ENCODE results near the gene FAM110C.
"Not testable (repeated sequence)": the region's sequence is repeated elsewhere in the genome, so short reads cannot be mapped to it uniquely, and the experiment has no call there.

Gene FAM110C

GRCh38 chr2:26891-27290 is 19.4 kb downstream of the FAM110C start:
- 80% methylated on average over 4 of the region's 4 CpGs for WGBS
- DNase-seq = no peak

GRCh38 chr2:25543-25942 is 20.8 kb downstream of the FAM110C start:
- Histone ChIP-seq H2AFZ (ENCODE audit: low read depth, low read length) (no peak overlapping the region), H2BK12ac (ENCODE audit: low read length in 2 of 2) (no peak overlapping the region), H3K4me1 (ENCODE audit: control insufficient read depth, insufficient read depth, low read depth, low read length) (no peaks in the 10 kb centered on the region), H2BK5ac (ENCODE audit: low read depth, low read length, poor library complexity, severe bottlenecking) (no peak overlapping the region), H4K91ac (ENCODE audit: low read length) (no peak overlapping the region), H3K27ac (ENCODE audit: low read length, poor library complexity, severe bottlenecking) (no peak overlapping the region), H3K4ac (ENCODE audit: low read depth in 1 of 2, low read length in 2 of 2) (no peak overlapping the region), H2AK5ac (ENCODE audit: low read length, severe bottlenecking) (no peak overlapping the region), H3K18ac (ENCODE audit: low read depth in 1 of 2, low read length in 2 of 2) (no peak overlapping the region), H2BK120ac (ENCODE audit: low read depth, low read length) (no peak overlapping the region), H3K4me2 (ENCODE audit: low read length, poor library complexity, severe bottlenecking) (no peak overlapping the region), H3K9me3 (ENCODE audit: control insufficient read depth, low read length) (no peaks in the 10 kb centered on the region), H3K9ac (ENCODE audit: low read length) (no peak overlapping the region), H3K14ac (ENCODE audit: low read length in 2 of 2) (no peak overlapping the region), H2BK15ac (ENCODE audit: low read depth, poor library complexity, severe bottlenecking) (no peak overlapping the region), H3K23ac (ENCODE audit: low read length in 2 of 2) (no peak overlapping the region), H3K36me3 (ENCODE audit: control insufficient read depth in 1 of 2, insufficient read depth in 2 of 2, low read depth in 1 of 2, low read length in 2 of 2) (no peaks in the 10 kb centered on the region), H3K79me1 (replicated peaks; ENCODE audit: low read length, poor library complexity, severe bottlenecking) (no peaks in the 10 kb centered on the region), H4K8ac (ENCODE audit: low read length) (no peak overlapping the region), H3K27me3 (ENCODE audit: control insufficient read depth in 1 of 2, insufficient read depth in 1 of 2, low read length in 2 of 2) (no peaks in the 10 kb centered on the region), H3K4me3 (ENCODE audit: insufficient read depth in 1 of 2, low read depth in 1 of 2, low read length in 2 of 2) (no peak overlapping the region)
- DNase-seq = no peak
- WGBS = 76% methylated on average over 4 of the region's 4 CpGs

More at GRCh38 chr2:26891-27290, 19.4 kb downstream of the FAM110C start:
- Histone ChIP-seq H3K9ac (ENCODE audit: low read length) (no peak overlapping the region), H2BK12ac (ENCODE audit: low read length in 2 of 2) (no peak overlapping the region), H3K79me1 (replicated peaks; ENCODE audit: low read length, poor library complexity, severe bottlenecking) (no peaks in the 10 kb centered on the region), H3K4me2 (ENCODE audit: low read length, poor library complexity, severe bottlenecking) (no peak overlapping the region), H2BK120ac (ENCODE audit: low read depth, low read length) (no peak overlapping the region), H3K23ac (ENCODE audit: low read length in 2 of 2) (no peak overlapping the region), H4K8ac (ENCODE audit: low read length) (no peak overlapping the region), H3K4me3 (ENCODE audit: insufficient read depth in 1 of 2, low read depth in 1 of 2, low read length in 2 of 2) (no peak overlapping the region), H2AFZ (ENCODE audit: low read depth, low read length) (no peak overlapping the region), H3K18ac (ENCODE audit: low read depth in 1 of 2, low read length in 2 of 2) (no peak overlapping the region), H2AK5ac (ENCODE audit: low read length, severe bottlenecking) (no peak overlapping the region), H2BK15ac (ENCODE audit: low read depth, poor library complexity, severe bottlenecking) (no peak overlapping the region), H3K36me3 (ENCODE audit: control insufficient read depth in 1 of 2, insufficient read depth in 2 of 2, low read depth in 1 of 2, low read length in 2 of 2) (no peaks in the 10 kb centered on the region), H3K14ac (ENCODE audit: low read length in 2 of 2) (no peak overlapping the region), H3K27ac (ENCODE audit: low read length, poor library complexity, severe bottlenecking) (no peak overlapping the region), H3K27me3 (ENCODE audit: control insufficient read depth in 1 of 2, insufficient read depth in 1 of 2, low read length in 2 of 2) (no peaks in the 10 kb centered on the region), H3K4me1 (ENCODE audit: control insufficient read depth, insufficient read depth, low read depth, low read length) (no peaks in the 10 kb centered on the region), H3K9me3 (ENCODE audit: control insufficient read depth, low read length) (no peaks in the 10 kb centered on the region), H2BK5ac (ENCODE audit: low read depth, low read length, poor library complexity, severe bottlenecking) (no peak overlapping the region), H3K4ac (ENCODE audit: low read depth in 1 of 2, low read length in 2 of 2) (no peak overlapping the region), H4K91ac (ENCODE audit: low read length) (no peak overlapping the region)

GRCh38 chr2:24591-24990 is 21.7 kb downstream of the FAM110C start:
- WGBS = 49% methylated on average over 3 of the region's 4 CpGs
- H3K4ac ChIP-seq (ENCODE audit: low read depth in 1 of 2, low read length in 2 of 2); H2AK5ac ChIP-seq (ENCODE audit: low read length, severe bottlenecking): not testable (repeated sequence)

GRCh38 chr2:24107-24506 is 22.2 kb downstream of the FAM110C start:
- Histone ChIP-seq H3K9me3 (ENCODE audit: control insufficient read depth, low read length) (no peaks in the 10 kb centered on the region), H3K4ac (ENCODE audit: low read depth in 1 of 2, low read length in 2 of 2) (no peak overlapping the region), H2BK15ac (ENCODE audit: low read depth, poor library complexity, severe bottlenecking) (no peak overlapping the region), H3K27ac (ENCODE audit: low read length, poor library complexity, severe bottlenecking) (no peak overlapping the region), H3K9ac (ENCODE audit: low read length) (no peak overlapping the region), H3K18ac (ENCODE audit: low read depth in 1 of 2, low read length in 2 of 2) (no peak overlapping the region), H3K36me3 (ENCODE audit: control insufficient read depth in 1 of 2, insufficient read depth in 2 of 2, low read depth in 1 of 2, low read length in 2 of 2) (no peaks in the 10 kb centered on the region), H3K4me1 (ENCODE audit: control insufficient read depth, insufficient read depth, low read depth, low read length) (no peaks in the 10 kb centered on the region), H4K91ac (ENCODE audit: low read length) (no peak overlapping the region), H2BK12ac (ENCODE audit: low read length in 2 of 2) (no peak overlapping the region), H3K79me1 (replicated peaks; ENCODE audit: low read length, poor library complexity, severe bottlenecking) (no peaks in the 10 kb centered on the region), H3K23ac (ENCODE audit: low read length in 2 of 2) (no peak overlapping the region), H4K8ac (ENCODE audit: low read length) (no peak overlapping the region), H2BK5ac (ENCODE audit: low read depth, low read length, poor library complexity, severe bottlenecking) (no peak overlapping the region), H2AFZ (ENCODE audit: low read depth, low read length) (no peak overlapping the region), H3K14ac (ENCODE audit: low read length in 2 of 2) (no peak overlapping the region), H3K4me2 (ENCODE audit: low read length, poor library complexity, severe bottlenecking) (no peak overlapping the region), H3K4me3 (ENCODE audit: insufficient read depth in 1 of 2, low read depth in 1 of 2, low read length in 2 of 2) (no peak overlapping the region), H2BK120ac (ENCODE audit: low read depth, low read length) (no peak overlapping the region), H3K27me3 (ENCODE audit: control insufficient read depth in 1 of 2, insufficient read depth in 1 of 2, low read length in 2 of 2) (no peaks in the 10 kb centered on the region), H2AK5ac (ENCODE audit: low read length, severe bottlenecking) (no peak overlapping the region)
- DNase-seq = no peak

More at GRCh38 chr2:24591-24990, 21.7 kb downstream of the FAM110C start:
- H3K9ac ChIP-seq (ENCODE audit: low read length); H2BK120ac ChIP-seq (ENCODE audit: low read depth, low read length); H3K23ac ChIP-seq (ENCODE audit: low read length in 2 of 2); H3K27me3 ChIP-seq (ENCODE audit: control insufficient read depth in 1 of 2, insufficient read depth in 1 of 2, low read length in 2 of 2); H3K4me2 ChIP-seq (ENCODE audit: low read length, poor library complexity, severe bottlenecking); H3K9me3 ChIP-seq (ENCODE audit: control insufficient read depth, low read length); DNase-seq; H2BK12ac ChIP-seq (ENCODE audit: low read length in 2 of 2); H4K91ac ChIP-seq (ENCODE audit: low read length); H4K8ac ChIP-seq (ENCODE audit: low read length); H3K14ac ChIP-seq (ENCODE audit: low read length in 2 of 2); H3K4me3 ChIP-seq (ENCODE audit: insufficient read depth in 1 of 2, low read depth in 1 of 2, low read length in 2 of 2); H3K4me1 ChIP-seq (ENCODE audit: control insufficient read depth, insufficient read depth, low read depth, low read length); H2BK5ac ChIP-seq (ENCODE audit: low read depth, low read length, poor library complexity, severe bottlenecking); H3K79me1 ChIP-seq (replicated peaks; ENCODE audit: low read length, poor library complexity, severe bottlenecking); H3K36me3 ChIP-seq (ENCODE audit: control insufficient read depth in 1 of 2, insufficient read depth in 2 of 2, low read depth in 1 of 2, low read length in 2 of 2); H2BK15ac ChIP-seq (ENCODE audit: low read depth, poor library complexity, severe bottlenecking); H3K27ac ChIP-seq (ENCODE audit: low read length, poor library complexity, severe bottlenecking); H2AFZ ChIP-seq (ENCODE audit: low read depth, low read length); H3K18ac ChIP-seq (ENCODE audit: low read depth in 1 of 2, low read length in 2 of 2): not testable (repeated sequence)
